H9 (cell line): ENCODE results near the gene MFSD1. TPM values are rescaled to one million over a fixed set of nuclear protein-coding genes. Genes with fewer than 3 reads are reported as not detected.

Experiments
- DNase-seq: peaks from one replicate; pipeline ENCODE4 v3.0.0-alpha.2; 2017
- H2AFZ ChIP-seq: one replicate; pipeline ENCODE4 v1.6.1; 2013; ENCODE audit warnings: mild to moderate bottlenecking, low read length, control low read depth, moderate library complexity
- H2AK5ac ChIP-seq: 2 replicates; pipeline ENCODE4 v1.6.1; 2013; ENCODE audit warnings: low read length, control low read depth, mixed read lengths; ENCODE audit not compliant: insufficient read length
- H2BK120ac ChIP-seq: one replicate; pipeline ENCODE4 v1.6.1; 2013; ENCODE audit warnings: low read depth, mild to moderate bottlenecking, low read length, control low read depth, inconsistent platforms; ENCODE audit not compliant: poor library complexity, severe bottlenecking
- H2BK12ac ChIP-seq: 2 replicates; pipeline ENCODE4 v1.6.1; 2013; ENCODE audit warnings: low read length, control low read depth, mixed read lengths, low read depth; ENCODE audit not compliant: insufficient read length
- H2BK15ac ChIP-seq: 2 replicates; pipeline ENCODE4 v1.6.1; 2013; ENCODE audit warnings: low read depth, low read length, control low read depth
- H2BK20ac ChIP-seq: one replicate; pipeline ENCODE4 v1.6.1; 2013; ENCODE audit warnings: low read depth, mild to moderate bottlenecking, low read length, control low read depth, inconsistent platforms; ENCODE audit not compliant: poor library complexity, severe bottlenecking
- H2BK5ac ChIP-seq: 2 replicates; pipeline ENCODE4 v1.6.1; 2013; ENCODE audit warnings: low read length, control low read depth, mixed read lengths; ENCODE audit not compliant: insufficient read length
- H3K14ac ChIP-seq: 2 replicates; pipeline ENCODE4 v1.6.1; 2013; ENCODE audit warnings: low read length, control low read depth; ENCODE audit not compliant: insufficient read depth
- H3K18ac ChIP-seq: 2 replicates; pipeline ENCODE4 v1.6.1; 2013; ENCODE audit warnings: low read depth, mild to moderate bottlenecking, mixed read lengths, low read length, control low read depth; ENCODE audit not compliant: insufficient read length
- H3K23ac ChIP-seq: 2 replicates; pipeline ENCODE4 v1.6.1; 2013; ENCODE audit warnings: low read length, control low read depth, mixed read lengths, low read depth; ENCODE audit not compliant: insufficient read length
- H3K23me2 ChIP-seq: 2 replicates; pipeline ENCODE4 v1.6.1; 2013; ENCODE audit warnings: low read depth, mild to moderate bottlenecking, mixed read lengths, low read length, control low read depth; ENCODE audit not compliant: insufficient read length, poor library complexity, severe bottlenecking
- H3K27ac ChIP-seq: 2 replicates; pipeline ENCODE4 v1.5.1; 2013; ENCODE audit warnings: low read length, control low read depth, mixed read lengths, low read depth; ENCODE audit not compliant: insufficient read length
- H3K27me3 ChIP-seq: 2 replicates; pipeline ENCODE4 v1.6.1; 2013; ENCODE audit warnings: low read length, control low read depth, inconsistent platforms; ENCODE audit not compliant: insufficient read depth
- H3K4ac ChIP-seq: 2 replicates; pipeline ENCODE4 v1.6.1; 2013; ENCODE audit warnings: low read depth, mild to moderate bottlenecking, control low read depth, inconsistent platforms, low read length, moderate library complexity
- H3K4me1 ChIP-seq: 2 replicates; pipeline ENCODE4 v1.6.1; 2013; ENCODE audit warnings: low read length, control low read depth, inconsistent platforms; ENCODE audit not compliant: insufficient read depth
- H3K4me2 ChIP-seq: 2 replicates; pipeline ENCODE4 v1.6.1; 2013; ENCODE audit warnings: low read length, control low read depth, mixed read lengths; ENCODE audit not compliant: insufficient read length, insufficient read depth
- H3K56ac ChIP-seq: 2 replicates; pipeline ENCODE4 v1.6.1; 2013; ENCODE audit warnings: low read depth, mild to moderate bottlenecking, mixed read lengths, low read length, control low read depth; ENCODE audit not compliant: insufficient read length
- H3K79me1 ChIP-seq: 2 replicates; pipeline ENCODE4 v1.6.1; 2013; ENCODE audit warnings: low read depth, mild to moderate bottlenecking, moderate library complexity, low read length, control low read depth, inconsistent platforms; ENCODE audit not compliant: insufficient read depth, poor library complexity, severe bottlenecking
- H3K79me2 ChIP-seq: 2 replicates; pipeline ENCODE4 v1.6.1; 2013; ENCODE audit warnings: low read length, control low read depth, inconsistent platforms; ENCODE audit not compliant: insufficient read depth
- H3K9ac ChIP-seq: 2 replicates; pipeline ENCODE4 v1.6.1; 2013; ENCODE audit warnings: low read length, control low read depth, mixed read lengths; ENCODE audit not compliant: insufficient read length; ENCODE audit errors: extremely low read depth
- H3K9me3 ChIP-seq: one replicate; pipeline ENCODE4 v1.6.1; 2013; ENCODE audit warnings: low read depth, low read length, inconsistent platforms; ENCODE audit not compliant: control insufficient read depth
- H3T11ph ChIP-seq: one replicate; pipeline ENCODE4 v1.6.1; 2013; ENCODE audit warnings: mild to moderate bottlenecking, low read length, control low read depth, inconsistent platforms
- H4K20me1 ChIP-seq: one replicate; pipeline ENCODE4 v1.6.1; 2013; ENCODE audit not compliant: control insufficient read depth, insufficient read length, insufficient read depth
- H4K5ac ChIP-seq: 2 replicates; pipeline ENCODE4 v1.6.1; 2013; ENCODE audit warnings: low read depth, mild to moderate bottlenecking, mixed read lengths, low read length, control low read depth; ENCODE audit not compliant: insufficient read length
- H4K8ac ChIP-seq: replicated peaks from 2 replicates; pipeline ENCODE4 v1.6.1; 2013; ENCODE audit warnings: low read length, control low read depth, mixed read lengths, low read depth; ENCODE audit not compliant: insufficient read length
- H4K91ac ChIP-seq: 2 replicates; pipeline ENCODE4 v1.6.1; 2013; ENCODE audit warnings: low read depth, mild to moderate bottlenecking, moderate library complexity, mixed read lengths, low read length, control low read depth; ENCODE audit not compliant: insufficient read length
- H3K27ac Mint-ChIP-seq, 3 experiments: 2 replicates in 2 of 3; 3 replicates in 1 of 3; pipeline ENCODE4 v1.8.0; 2020 to 2021; ENCODE audit warnings: mixed read lengths in 3 of 3, mild to moderate bottlenecking in 1 of 3, moderate library complexity in 1 of 3
- H3K27me3 Mint-ChIP-seq: 2 replicates; pipeline ENCODE4 v1.8.0; 2021; ENCODE audit warnings: low read depth, mild to moderate bottlenecking, moderate library complexity, mixed read lengths
- H3K36me3 Mint-ChIP-seq, 3 experiments: 2 replicates in 2 of 3; 3 replicates in 1 of 3; pipeline ENCODE4 v1.8.0; 2020 to 2021; ENCODE audit warnings: low read depth in 3 of 3, mixed read lengths in 3 of 3; ENCODE audit not compliant: insufficient read depth in 1 of 3
- H3K4me1 Mint-ChIP-seq, 2 experiments: 2 replicates each; pipeline ENCODE4 v1.8.0; 2020; ENCODE audit warnings: mixed read lengths in 2 of 2
- H3K4me3 Mint-ChIP-seq, 2 experiments: 2 replicates in 1 of 2; 3 replicates in 1 of 2; pipeline ENCODE4 v1.8.0; 2020 to 2021; ENCODE audit warnings: mild to moderate bottlenecking in 2 of 2, mixed read lengths in 2 of 2, moderate library complexity in 1 of 2
- H3K9me3 Mint-ChIP-seq, 2 experiments: 2 replicates in 1 of 2; 3 replicates in 1 of 2; pipeline ENCODE4 v1.8.0; 2020; ENCODE audit warnings: mild to moderate bottlenecking in 2 of 2, mixed read lengths in 2 of 2, moderate library complexity in 1 of 2
- CTCF ChIP-seq: fragments of 200-600 bp; sonication (generic); conservative IDR thresholded peaks from 3 replicates; pipeline ENCODE4 v1.8.0; 2021; ENCODE audit warnings: antibody characterized with exemption, mild to moderate bottlenecking
- WGBS: extraction: QIAGEN DNeasy Blood & Tissue Kit; methylation state at CpG from one replicate; pipeline ENCODE4 v1.1.7; 2013; ENCODE audit warnings: missing lambda C conversion rate, low lambda C conversion rate, mixed read lengths; ENCODE audit not compliant: insufficient read length; ENCODE audit errors: extremely low coverage; 5-methylcytosine and 5-hydroxymethylcytosine counted together
- total RNA-seq: library from RNA; stranded (reverse); gene quantifications from 2 replicates; pipeline ENCODE4 v1.2.1, GENCODE V29; 2021

Gene MFSD1
- total RNA-seq, 1 experiment from 2014 or later, result 9.5 TPM

DNA sequence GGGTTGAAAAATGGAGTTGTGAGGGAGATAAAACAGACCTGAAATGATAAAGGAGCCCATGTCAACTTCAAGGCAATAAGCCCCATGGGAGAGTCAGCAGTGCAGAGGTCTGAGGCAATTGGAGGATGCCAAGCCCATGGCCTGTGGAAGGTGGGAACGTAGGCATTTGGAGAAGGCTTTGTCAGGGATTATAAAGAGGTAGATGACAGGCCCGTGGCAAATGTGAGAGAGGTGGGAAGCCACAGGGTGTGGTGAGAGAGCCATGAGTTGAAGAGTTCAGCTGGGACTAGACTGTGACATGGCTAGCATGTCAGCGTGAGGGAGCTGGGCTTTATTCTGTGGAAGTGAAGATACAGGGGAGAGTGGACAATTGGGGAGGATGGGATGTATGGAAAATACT, 35.4 kb downstream of the MFSD1 start:
- no peaks in the 10 kb centered on the region for H4K20me1 ChIP-seq
- no peaks in the 10 kb centered on the region for H3K79me2 ChIP-seq
- H3K18ac ChIP-seq, result no peak overlapping the region
- no peak overlapping the region for H3K56ac ChIP-seq
- H3K23me2 ChIP-seq, result no peaks in the 10 kb centered on the region
- no peaks in the 10 kb centered on the region for H3K79me1 ChIP-seq
- no peaks in the 10 kb centered on the region for H3K27me3 ChIP-seq
- no peak overlapping the region for H3K4ac ChIP-seq
- H2AK5ac ChIP-seq, result no peak overlapping the region
- no peak for DNase-seq
- H2BK20ac ChIP-seq, result no peak overlapping the region
- no peak overlapping the region for H3T11ph ChIP-seq
- no peak overlapping the region for H3K27ac ChIP-seq
- no peak overlapping the region for H2BK120ac ChIP-seq
- no peak overlapping the region for H3K27ac Mint-ChIP-seq
- peaks cover 4% of the 10 kb centered on the region for H3K27me3 Mint-ChIP-seq
- no peak overlapping the region for H3K23ac ChIP-seq
- H4K91ac ChIP-seq, result no peak overlapping the region
- H2AFZ ChIP-seq, result no peak overlapping the region
- no peak overlapping the region for H3K4me3 Mint-ChIP-seq
- no peak overlapping the region for H2BK5ac ChIP-seq
- peaks cover 4 to 10% of the 10 kb centered on the region in 2 experiments; a peak in 3 of 4 replicates for H3K4me1 Mint-ChIP-seq
- H3K9me3 Mint-ChIP-seq, result no peaks in the 10 kb centered on the region
- no peak overlapping the region for H3K9ac ChIP-seq
- no peaks in the 10 kb centered on the region for H3K9me3 ChIP-seq
- H3K4me1 ChIP-seq, result no peaks in the 10 kb centered on the region
- TF ChIP-seq CTCF, result no peak
- no peaks in the 10 kb centered on the region; a peak in 1 of 7 replicates for H3K36me3 Mint-ChIP-seq
- H3K14ac ChIP-seq, result no peak overlapping the region
- no peak overlapping the region for H4K8ac ChIP-seq
- H4K5ac ChIP-seq, result no peak overlapping the region
- no peak overlapping the region for H2BK12ac ChIP-seq
- H3K4me2 ChIP-seq, result no peak overlapping the region
- WGBS, result no CpG with 5 or more reads among the region's 3 CpGs
- H2BK15ac ChIP-seq, result no peak overlapping the region
